Measurements from ENCODE around the gene CPED1.
"Not testable (repeated sequence)": the region's sequence is repeated elsewhere in the genome, so short reads cannot be mapped to it uniquely, and the experiment has no call there.

The CPED1 gene

GRCh38 chr7:121072826-121073225, 84.3 kb downstream of the CPED1 start:
- Histone ChIP-seq H3K4me2 (ENCODE audit: low read length, poor library complexity, severe bottlenecking) (no peak overlapping the region), H2AK5ac (ENCODE audit: low read length, severe bottlenecking) (no peak overlapping the region), H3K79me1 (replicated peaks; ENCODE audit: low read length, poor library complexity, severe bottlenecking) (no peaks in the 10 kb centered on the region), H2AFZ (ENCODE audit: low read depth, low read length) (no peak overlapping the region), H3K18ac (ENCODE audit: low read depth in 1 of 2, low read length in 2 of 2) (no peak overlapping the region), H3K36me3 (ENCODE audit: control insufficient read depth in 1 of 2, insufficient read depth in 2 of 2, low read depth in 1 of 2, low read length in 2 of 2) (no peaks in the 10 kb centered on the region), H2BK15ac (ENCODE audit: low read depth, poor library complexity, severe bottlenecking) (no peak overlapping the region), H3K27me3 (ENCODE audit: control insufficient read depth in 1 of 2, insufficient read depth in 1 of 2, low read length in 2 of 2) (no peaks in the 10 kb centered on the region), H3K14ac (ENCODE audit: low read length in 2 of 2) (no peak overlapping the region), H4K8ac (ENCODE audit: low read length) (no peak overlapping the region), H3K27ac (ENCODE audit: low read length, poor library complexity, severe bottlenecking) (no peak overlapping the region), H3K4ac (ENCODE audit: low read depth in 1 of 2, low read length in 2 of 2) (no peak overlapping the region), H2BK12ac (ENCODE audit: low read length in 2 of 2) (no peak overlapping the region), H2BK5ac (ENCODE audit: low read depth, low read length, poor library complexity, severe bottlenecking) (no peak overlapping the region), H3K9ac (ENCODE audit: low read length) (no peak overlapping the region), H4K91ac (ENCODE audit: low read length) (no peak overlapping the region), H2BK120ac (ENCODE audit: low read depth, low read length) (no peak overlapping the region), H3K4me3 (ENCODE audit: insufficient read depth in 1 of 2, low read depth in 1 of 2, low read length in 2 of 2) (no peak overlapping the region), H3K23ac (ENCODE audit: low read length in 2 of 2) (no peak overlapping the region), H3K9me3 (ENCODE audit: control insufficient read depth, low read length) (no peaks in the 10 kb centered on the region), H3K4me1 (ENCODE audit: control insufficient read depth, insufficient read depth, low read depth, low read length) (no peaks in the 10 kb centered on the region)
- 75% methylated on average over 1 of the region's 2 CpGs for WGBS
- DNase-seq, result no peak

- no peaks in the 10 kb centered on the region for H3K27me3 ChIP-seq (ENCODE audit: control insufficient read depth in 1 of 2, insufficient read depth in 1 of 2, low read length in 2 of 2)
Observed at GRCh38 chr7:121073463-121074099, 85.1 kb downstream of the CPED1 start.

GRCh38 chr7:121075424-121075841, 86.9 kb downstream of the CPED1 start:
- H3K4me3 ChIP-seq (ENCODE audit: insufficient read depth in 1 of 2, low read depth in 1 of 2, low read length in 2 of 2); H3K9ac ChIP-seq (ENCODE audit: low read length); H2BK15ac ChIP-seq (ENCODE audit: low read depth, poor library complexity, severe bottlenecking); H2BK5ac ChIP-seq (ENCODE audit: low read depth, low read length, poor library complexity, severe bottlenecking); H3K27me3 ChIP-seq (ENCODE audit: control insufficient read depth in 1 of 2, insufficient read depth in 1 of 2, low read length in 2 of 2); H3K18ac ChIP-seq (ENCODE audit: low read depth in 1 of 2, low read length in 2 of 2); H3K79me1 ChIP-seq (replicated peaks; ENCODE audit: low read length, poor library complexity, severe bottlenecking); H2BK120ac ChIP-seq (ENCODE audit: low read depth, low read length); H2AFZ ChIP-seq (ENCODE audit: low read depth, low read length); H3K9me3 ChIP-seq (ENCODE audit: control insufficient read depth, low read length); DNase-seq; H3K4me2 ChIP-seq (ENCODE audit: low read length, poor library complexity, severe bottlenecking); H3K27ac ChIP-seq (ENCODE audit: low read length, poor library complexity, severe bottlenecking); H2AK5ac ChIP-seq (ENCODE audit: low read length, severe bottlenecking); H2BK12ac ChIP-seq (ENCODE audit: low read length in 2 of 2); H4K91ac ChIP-seq (ENCODE audit: low read length); H4K8ac ChIP-seq (ENCODE audit: low read length); H3K4me1 ChIP-seq (ENCODE audit: control insufficient read depth, insufficient read depth, low read depth, low read length); H3K36me3 ChIP-seq (ENCODE audit: control insufficient read depth in 1 of 2, insufficient read depth in 2 of 2, low read depth in 1 of 2, low read length in 2 of 2); H3K23ac ChIP-seq (ENCODE audit: low read length in 2 of 2); H3K4ac ChIP-seq (ENCODE audit: low read depth in 1 of 2, low read length in 2 of 2); H3K14ac ChIP-seq (ENCODE audit: low read length in 2 of 2): not testable (repeated sequence)
- WGBS, result 100% methylated on average over 2 of the region's 5 CpGs

More at GRCh38 chr7:121073463-121074099, 85.1 kb downstream of the CPED1 start:
- Histone ChIP-seq H3K4me2 (ENCODE audit: low read length, poor library complexity, severe bottlenecking) (no peak overlapping the region), H3K79me1 (replicated peaks; ENCODE audit: low read length, poor library complexity, severe bottlenecking) (peaks cover 2% of the 10 kb centered on the region), H3K4ac (ENCODE audit: low read depth in 1 of 2, low read length in 2 of 2) (no peak overlapping the region), H3K4me1 (ENCODE audit: control insufficient read depth, insufficient read depth, low read depth, low read length) (no peaks in the 10 kb centered on the region), H2BK5ac (ENCODE audit: low read depth, low read length, poor library complexity, severe bottlenecking) (no peak overlapping the region), H2AK5ac (ENCODE audit: low read length, severe bottlenecking) (no peak overlapping the region), H4K91ac (ENCODE audit: low read length) (no peak overlapping the region), H2BK12ac (ENCODE audit: low read length in 2 of 2) (no peak overlapping the region), H3K27ac (ENCODE audit: low read length, poor library complexity, severe bottlenecking) (no peak overlapping the region), H3K14ac (ENCODE audit: low read length in 2 of 2) (no peak overlapping the region), H4K8ac (ENCODE audit: low read length) (no peak overlapping the region), H3K9ac (ENCODE audit: low read length) (no peak overlapping the region), H3K18ac (ENCODE audit: low read depth in 1 of 2, low read length in 2 of 2) (no peak overlapping the region), H3K36me3 (ENCODE audit: control insufficient read depth in 1 of 2, insufficient read depth in 2 of 2, low read depth in 1 of 2, low read length in 2 of 2) (no peaks in the 10 kb centered on the region), H2BK120ac (ENCODE audit: low read depth, low read length) (no peak overlapping the region), H2AFZ (ENCODE audit: low read depth, low read length) (no peak overlapping the region), H3K9me3 (ENCODE audit: control insufficient read depth, low read length) (no peaks in the 10 kb centered on the region), H2BK15ac (ENCODE audit: low read depth, poor library complexity, severe bottlenecking) (no peak overlapping the region), H3K4me3 (ENCODE audit: insufficient read depth in 1 of 2, low read depth in 1 of 2, low read length in 2 of 2) (no peak overlapping the region), H3K23ac (ENCODE audit: low read length in 2 of 2) (no peak overlapping the region)
- WGBS, result 87% methylated on average over 3 of the region's 3 CpGs
- no peak for DNase-seq

GRCh38 chr7:121075952-121076349, 87.4 kb downstream of the CPED1 start:
- Histone ChIP-seq H3K27ac (ENCODE audit: low read length, poor library complexity, severe bottlenecking) (peak overlapping the region; percentile 17), H3K36me3 (ENCODE audit: control insufficient read depth in 1 of 2, insufficient read depth in 2 of 2, low read depth in 1 of 2, low read length in 2 of 2) (no peaks in the 10 kb centered on the region), H2AK5ac (ENCODE audit: low read length, severe bottlenecking) (no peak overlapping the region), H3K14ac (ENCODE audit: low read length in 2 of 2) (no peak overlapping the region), H3K4me1 (ENCODE audit: control insufficient read depth, insufficient read depth, low read depth, low read length) (no peaks in the 10 kb centered on the region), H2BK12ac (ENCODE audit: low read length in 2 of 2) (no peak overlapping the region), H3K9ac (ENCODE audit: low read length) (no peak overlapping the region), H3K4ac (ENCODE audit: low read depth in 1 of 2, low read length in 2 of 2) (no peak overlapping the region), H2BK120ac (ENCODE audit: low read depth, low read length) (no peak overlapping the region), H3K23ac (ENCODE audit: low read length in 2 of 2) (no peak overlapping the region), H3K4me2 (ENCODE audit: low read length, poor library complexity, severe bottlenecking) (no peak overlapping the region), H4K91ac (ENCODE audit: low read length) (no peak overlapping the region), H3K9me3 (ENCODE audit: control insufficient read depth, low read length) (no peaks in the 10 kb centered on the region), H2BK5ac (ENCODE audit: low read depth, low read length, poor library complexity, severe bottlenecking) (no peak overlapping the region), H3K4me3 (ENCODE audit: insufficient read depth in 1 of 2, low read depth in 1 of 2, low read length in 2 of 2) (no peak overlapping the region), H2AFZ (ENCODE audit: low read depth, low read length) (no peak overlapping the region), H3K79me1 (replicated peaks; ENCODE audit: low read length, poor library complexity, severe bottlenecking) (peaks cover 6% of the 10 kb centered on the region), H3K27me3 (ENCODE audit: control insufficient read depth in 1 of 2, insufficient read depth in 1 of 2, low read length in 2 of 2) (no peaks in the 10 kb centered on the region), H3K18ac (ENCODE audit: low read depth in 1 of 2, low read length in 2 of 2) (no peak overlapping the region), H2BK15ac (ENCODE audit: low read depth, poor library complexity, severe bottlenecking) (no peak overlapping the region), H4K8ac (ENCODE audit: low read length) (no peak overlapping the region)
- DNase-seq, result no peak
- no CpG with 5 or more reads among the region's 3 CpGs for WGBS

All from mesenchymal stem cell (in vitro differentiated cells and primary cell).